ENCODE data around the gene GNB1.

- TF ChIP-seq EZH2 (IDR thresholded peaks at IDR 0.05): no peak
- TF ChIP-seq FOXP2 (optimal IDR thresholded peaks at IDR 0.05; ENCODE audit: control extremely low read depth, extremely low read length, insufficient read depth): no peak
Observed at GRCh38 chr1:1842360-1843146, 48.3 kb downstream of the GNB1 start.
